ENCODE data around the gene BAZ2B.

GRCh38 chr2:159526433-159526832 lies 89.9 kb downstream of the BAZ2B start:
- TF ChIP-seq, protein P1, sequence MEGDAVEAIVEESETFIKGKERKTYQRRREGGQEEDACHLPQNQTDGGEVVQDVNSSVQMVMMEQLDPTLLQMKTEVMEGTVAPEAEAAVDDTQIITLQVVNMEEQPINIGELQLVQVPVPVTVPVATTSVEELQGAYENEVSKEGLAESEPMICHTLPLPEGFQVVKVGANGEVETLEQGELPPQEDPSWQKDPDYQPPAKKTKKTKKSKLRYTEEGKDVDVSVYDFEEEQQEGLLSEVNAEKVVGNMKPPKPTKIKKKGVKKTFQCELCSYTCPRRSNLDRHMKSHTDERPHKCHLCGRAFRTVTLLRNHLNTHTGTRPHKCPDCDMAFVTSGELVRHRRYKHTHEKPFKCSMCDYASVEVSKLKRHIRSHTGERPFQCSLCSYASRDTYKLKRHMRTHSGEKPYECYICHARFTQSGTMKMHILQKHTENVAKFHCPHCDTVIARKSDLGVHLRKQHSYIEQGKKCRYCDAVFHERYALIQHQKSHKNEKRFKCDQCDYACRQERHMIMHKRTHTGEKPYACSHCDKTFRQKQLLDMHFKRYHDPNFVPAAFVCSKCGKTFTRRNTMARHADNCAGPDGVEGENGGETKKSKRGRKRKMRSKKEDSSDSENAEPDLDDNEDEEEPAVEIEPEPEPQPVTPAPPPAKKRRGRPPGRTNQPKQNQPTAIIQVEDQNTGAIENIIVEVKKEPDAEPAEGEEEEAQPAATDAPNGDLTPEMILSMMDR (conservative IDR thresholded peaks at IDR 0.05) = no peak
- no peak for TF ChIP-seq EZH2 (IDR thresholded peaks at IDR 0.05; ENCODE audit: low read depth)

Measured in PC-9 (cell line).